Measurements from ENCODE around the gene SUGCT. TPM values are rescaled to one million over a fixed set of nuclear protein-coding genes. Genes with fewer than 3 reads are reported as not detected.
"Not testable (repeated sequence)": the region's sequence is repeated elsewhere in the genome, so short reads cannot be mapped to it uniquely, and the experiment has no call there.

Gene SUGCT
- total and polyA plus RNA-seq, 10 donors = 1.4 to 13.6 (median 2.5) TPM

DNA sequence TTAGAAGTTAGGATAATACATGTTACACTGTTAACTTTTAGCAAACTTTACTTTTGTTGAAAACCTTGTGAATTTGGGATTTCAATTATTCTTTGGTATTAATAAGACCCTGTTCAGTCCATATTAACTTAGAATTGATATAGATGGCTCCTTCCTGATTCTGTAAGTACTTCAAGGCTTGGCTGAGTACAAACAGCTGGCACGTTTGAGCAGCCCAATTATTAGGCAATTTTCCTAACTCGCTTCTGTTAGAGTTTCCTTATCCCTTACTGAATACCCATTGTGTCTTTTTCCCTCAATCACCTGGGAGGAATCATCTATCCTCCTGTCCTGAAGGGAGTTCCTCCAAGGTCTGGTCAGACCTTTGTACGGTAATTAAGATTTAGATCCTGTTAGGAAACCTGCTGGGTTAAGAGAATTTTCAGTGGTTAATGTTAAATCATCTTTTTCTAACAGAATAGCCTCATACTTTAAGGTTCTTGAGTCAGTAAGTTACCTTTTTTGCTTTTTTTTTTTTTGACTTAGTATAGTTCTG is 10.9 kb downstream of the SUGCT start:
- H3K4me3 ChIP-seq; H3K4me1 ChIP-seq; H3K36me3 ChIP-seq; DNase-seq; H3K27ac ChIP-seq; H3K27me3 ChIP-seq (replicated peaks in 1 of 7); H3K9me3 ChIP-seq; intact Hi-C loops (cut with DNase I; ENCODE audit: low total_unique reads): not testable (repeated sequence)
- WGBS, 5 donors = 72 to 87% (median 80%) methylated on average over 3 of the region's 3 CpGs

- TF ChIP-seq POLR2A (IDR thresholded peaks at IDR 0.05) (no peak), POLR2AphosphoS5 (IDR thresholded peaks at IDR 0.05) (no peak)
- TF ChIP-seq, protein P1, sequence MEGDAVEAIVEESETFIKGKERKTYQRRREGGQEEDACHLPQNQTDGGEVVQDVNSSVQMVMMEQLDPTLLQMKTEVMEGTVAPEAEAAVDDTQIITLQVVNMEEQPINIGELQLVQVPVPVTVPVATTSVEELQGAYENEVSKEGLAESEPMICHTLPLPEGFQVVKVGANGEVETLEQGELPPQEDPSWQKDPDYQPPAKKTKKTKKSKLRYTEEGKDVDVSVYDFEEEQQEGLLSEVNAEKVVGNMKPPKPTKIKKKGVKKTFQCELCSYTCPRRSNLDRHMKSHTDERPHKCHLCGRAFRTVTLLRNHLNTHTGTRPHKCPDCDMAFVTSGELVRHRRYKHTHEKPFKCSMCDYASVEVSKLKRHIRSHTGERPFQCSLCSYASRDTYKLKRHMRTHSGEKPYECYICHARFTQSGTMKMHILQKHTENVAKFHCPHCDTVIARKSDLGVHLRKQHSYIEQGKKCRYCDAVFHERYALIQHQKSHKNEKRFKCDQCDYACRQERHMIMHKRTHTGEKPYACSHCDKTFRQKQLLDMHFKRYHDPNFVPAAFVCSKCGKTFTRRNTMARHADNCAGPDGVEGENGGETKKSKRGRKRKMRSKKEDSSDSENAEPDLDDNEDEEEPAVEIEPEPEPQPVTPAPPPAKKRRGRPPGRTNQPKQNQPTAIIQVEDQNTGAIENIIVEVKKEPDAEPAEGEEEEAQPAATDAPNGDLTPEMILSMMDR (IDR thresholded peaks at IDR 0.05 in 8 of 11, conservative IDR thresholded peaks at IDR 0.05 in 3 of 11) = no peak
- Histone ChIP-seq H3K9me3 (no peaks in the 10 kb centered on the region), H3K27ac (no peak overlapping the region), H3K4me3 (no peak overlapping the region), H3K27me3 (replicated peaks in 1 of 7) (no peaks in the 10 kb centered on the region), H3K36me3 (no peaks in the 10 kb centered on the region), H3K4me1 (no peaks in the 10 kb centered on the region)
- no peak for DNase-seq
- 86 to 90% (median 87%) methylated on average over 19 of the region's 19 CpGs for WGBS, 5 donors
- intact Hi-C loops (cut with DNase I; ENCODE audit: low total_unique reads) = no loop called here
Measured at GRCh38 chr7:40147371-40148246, 12.8 kb downstream of the SUGCT start.

DNA sequence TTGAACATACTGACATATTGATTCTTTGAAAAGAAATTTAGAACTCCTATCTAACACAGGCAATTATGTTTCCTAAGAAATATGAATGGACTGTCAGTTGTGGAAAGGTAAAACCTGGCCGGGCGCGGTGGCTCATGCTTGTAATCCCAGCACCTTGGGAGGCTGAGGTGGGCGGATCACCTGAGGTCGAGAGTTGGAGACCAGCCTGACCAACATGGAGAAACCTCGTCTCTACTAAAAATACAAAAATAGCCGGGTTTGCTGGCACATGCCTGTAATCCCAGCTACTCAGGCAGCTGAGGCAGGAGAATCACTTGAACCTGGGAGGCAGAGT is 13.4 kb downstream of the SUGCT start:
- WGBS, 5 donors = 89 to 95% (median 93%) methylated on average over 7 of the region's 7 CpGs
- H3K36me3 ChIP-seq; H3K4me1 ChIP-seq; H3K27ac ChIP-seq; H3K4me3 ChIP-seq; H3K27me3 ChIP-seq (replicated peaks in 1 of 7); H3K9me3 ChIP-seq; DNase-seq; intact Hi-C loops (cut with DNase I; ENCODE audit: low total_unique reads): not testable (repeated sequence)

GRCh38 chr7:40148671-40149070 is 13.9 kb downstream of the SUGCT start:
- H3K36me3 ChIP-seq = no peaks in the 10 kb centered on the region
- H3K9me3 ChIP-seq = no peaks in the 10 kb centered on the region
- H3K4me1 ChIP-seq = no peaks in the 10 kb centered on the region
- H3K27ac ChIP-seq = no peak overlapping the region
- TF ChIP-seq POLR2A (IDR thresholded peaks at IDR 0.05) (no peak), POLR2AphosphoS5 (IDR thresholded peaks at IDR 0.05) (no peak)
- TF ChIP-seq, protein P1 (IDR thresholded peaks at IDR 0.05 in 8 of 11, conservative IDR thresholded peaks at IDR 0.05 in 3 of 11) = no peak
- H3K27me3 ChIP-seq (replicated peaks in 1 of 7) = no peaks in the 10 kb centered on the region
- intact Hi-C loops (cut with DNase I; ENCODE audit: low total_unique reads) = no loop called here
- DNase-seq = no peak
- WGBS, 5 donors = 86 to 95% (median 87%) methylated on average over 2 of the region's 2 CpGs
- H3K4me3 ChIP-seq = no peak overlapping the region

DNA sequence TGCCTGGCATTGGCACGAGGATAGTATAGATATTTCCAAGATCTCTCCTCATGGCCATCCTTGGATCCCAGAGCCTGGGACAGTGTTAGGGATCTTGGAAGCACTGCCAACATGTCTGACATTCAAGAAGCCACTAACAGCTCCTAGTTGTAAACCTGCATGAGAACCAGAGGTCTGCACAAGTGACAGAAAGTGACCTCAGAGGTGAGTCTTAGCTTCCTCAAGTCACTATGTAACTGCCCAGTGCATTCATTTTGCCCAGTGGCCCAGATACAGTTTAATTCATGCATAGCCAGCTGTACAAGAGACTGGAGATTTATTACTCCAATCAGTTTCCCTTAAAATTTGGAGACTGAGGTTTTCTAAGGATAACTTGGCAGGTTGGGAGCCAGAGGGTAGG is 16.7 kb downstream of the SUGCT start:
- H3K9me3 ChIP-seq = no peaks in the 10 kb centered on the region
- no peaks in the 10 kb centered on the region for H3K4me1 ChIP-seq
- WGBS, 5 donors = 50 to 91% (median 78%) methylated on average over 1 of the region's 1 CpG
- TF ChIP-seq POLR2AphosphoS5 (IDR thresholded peaks at IDR 0.05) (no peak), POLR2A (IDR thresholded peaks at IDR 0.05) (no peak)
- TF ChIP-seq, protein P1 (IDR thresholded peaks at IDR 0.05 in 8 of 11, conservative IDR thresholded peaks at IDR 0.05 in 3 of 11) = no peak
- DNase-seq = no peak
- H3K4me3 ChIP-seq = no peak overlapping the region
- no peaks in the 10 kb centered on the region for H3K36me3 ChIP-seq
- no peaks in the 10 kb centered on the region for H3K27me3 ChIP-seq (replicated peaks in 1 of 7)
- intact Hi-C loops (cut with DNase I; ENCODE audit: low total_unique reads) = no loop called here
- no peak overlapping the region for H3K27ac ChIP-seq
